H9 (cell line): ENCODE data around the gene AADAC. TPM values are rescaled to one million over a fixed set of nuclear protein-coding genes. Genes with fewer than 3 reads are reported as not detected.

Experiments
- DNase-seq: peaks from one replicate; pipeline ENCODE4 v3.0.0-alpha.2; 2017
- H2AFZ ChIP-seq: one replicate; pipeline ENCODE4 v1.6.1; 2013; ENCODE audit warnings: mild to moderate bottlenecking, low read length, control low read depth, moderate library complexity
- H2AK5ac ChIP-seq: 2 replicates; pipeline ENCODE4 v1.6.1; 2013; ENCODE audit warnings: low read length, control low read depth, mixed read lengths; ENCODE audit not compliant: insufficient read length
- H2BK120ac ChIP-seq: one replicate; pipeline ENCODE4 v1.6.1; 2013; ENCODE audit warnings: low read depth, mild to moderate bottlenecking, low read length, control low read depth, inconsistent platforms; ENCODE audit not compliant: poor library complexity, severe bottlenecking
- H2BK12ac ChIP-seq: 2 replicates; pipeline ENCODE4 v1.6.1; 2013; ENCODE audit warnings: low read length, control low read depth, mixed read lengths, low read depth; ENCODE audit not compliant: insufficient read length
- H2BK15ac ChIP-seq: 2 replicates; pipeline ENCODE4 v1.6.1; 2013; ENCODE audit warnings: low read depth, low read length, control low read depth
- H2BK20ac ChIP-seq: one replicate; pipeline ENCODE4 v1.6.1; 2013; ENCODE audit warnings: low read depth, mild to moderate bottlenecking, low read length, control low read depth, inconsistent platforms; ENCODE audit not compliant: poor library complexity, severe bottlenecking
- H2BK5ac ChIP-seq: 2 replicates; pipeline ENCODE4 v1.6.1; 2013; ENCODE audit warnings: low read length, control low read depth, mixed read lengths; ENCODE audit not compliant: insufficient read length
- H3K14ac ChIP-seq: 2 replicates; pipeline ENCODE4 v1.6.1; 2013; ENCODE audit warnings: low read length, control low read depth; ENCODE audit not compliant: insufficient read depth
- H3K18ac ChIP-seq: 2 replicates; pipeline ENCODE4 v1.6.1; 2013; ENCODE audit warnings: low read depth, mild to moderate bottlenecking, mixed read lengths, low read length, control low read depth; ENCODE audit not compliant: insufficient read length
- H3K23ac ChIP-seq: 2 replicates; pipeline ENCODE4 v1.6.1; 2013; ENCODE audit warnings: low read length, control low read depth, mixed read lengths, low read depth; ENCODE audit not compliant: insufficient read length
- H3K23me2 ChIP-seq: 2 replicates; pipeline ENCODE4 v1.6.1; 2013; ENCODE audit warnings: low read depth, mild to moderate bottlenecking, mixed read lengths, low read length, control low read depth; ENCODE audit not compliant: insufficient read length, poor library complexity, severe bottlenecking
- H3K27ac ChIP-seq: 2 replicates; pipeline ENCODE4 v1.5.1; 2013; ENCODE audit warnings: low read length, control low read depth, mixed read lengths, low read depth; ENCODE audit not compliant: insufficient read length
- H3K27me3 ChIP-seq: 2 replicates; pipeline ENCODE4 v1.6.1; 2013; ENCODE audit warnings: low read length, control low read depth, inconsistent platforms; ENCODE audit not compliant: insufficient read depth
- H3K4ac ChIP-seq: 2 replicates; pipeline ENCODE4 v1.6.1; 2013; ENCODE audit warnings: low read depth, mild to moderate bottlenecking, control low read depth, inconsistent platforms, low read length, moderate library complexity
- H3K4me1 ChIP-seq: 2 replicates; pipeline ENCODE4 v1.6.1; 2013; ENCODE audit warnings: low read length, control low read depth, inconsistent platforms; ENCODE audit not compliant: insufficient read depth
- H3K4me2 ChIP-seq: 2 replicates; pipeline ENCODE4 v1.6.1; 2013; ENCODE audit warnings: low read length, control low read depth, mixed read lengths; ENCODE audit not compliant: insufficient read length, insufficient read depth
- H3K56ac ChIP-seq: 2 replicates; pipeline ENCODE4 v1.6.1; 2013; ENCODE audit warnings: low read depth, mild to moderate bottlenecking, mixed read lengths, low read length, control low read depth; ENCODE audit not compliant: insufficient read length
- H3K79me1 ChIP-seq: 2 replicates; pipeline ENCODE4 v1.6.1; 2013; ENCODE audit warnings: low read depth, mild to moderate bottlenecking, moderate library complexity, low read length, control low read depth, inconsistent platforms; ENCODE audit not compliant: insufficient read depth, poor library complexity, severe bottlenecking
- H3K79me2 ChIP-seq: 2 replicates; pipeline ENCODE4 v1.6.1; 2013; ENCODE audit warnings: low read length, control low read depth, inconsistent platforms; ENCODE audit not compliant: insufficient read depth
- H3K9ac ChIP-seq: 2 replicates; pipeline ENCODE4 v1.6.1; 2013; ENCODE audit warnings: low read length, control low read depth, mixed read lengths; ENCODE audit not compliant: insufficient read length; ENCODE audit errors: extremely low read depth
- H3K9me3 ChIP-seq: one replicate; pipeline ENCODE4 v1.6.1; 2013; ENCODE audit warnings: low read depth, low read length, inconsistent platforms; ENCODE audit not compliant: control insufficient read depth
- H3T11ph ChIP-seq: one replicate; pipeline ENCODE4 v1.6.1; 2013; ENCODE audit warnings: mild to moderate bottlenecking, low read length, control low read depth, inconsistent platforms
- H4K20me1 ChIP-seq: one replicate; pipeline ENCODE4 v1.6.1; 2013; ENCODE audit not compliant: control insufficient read depth, insufficient read length, insufficient read depth
- H4K5ac ChIP-seq: 2 replicates; pipeline ENCODE4 v1.6.1; 2013; ENCODE audit warnings: low read depth, mild to moderate bottlenecking, mixed read lengths, low read length, control low read depth; ENCODE audit not compliant: insufficient read length
- H4K8ac ChIP-seq: replicated peaks from 2 replicates; pipeline ENCODE4 v1.6.1; 2013; ENCODE audit warnings: low read length, control low read depth, mixed read lengths, low read depth; ENCODE audit not compliant: insufficient read length
- H4K91ac ChIP-seq: 2 replicates; pipeline ENCODE4 v1.6.1; 2013; ENCODE audit warnings: low read depth, mild to moderate bottlenecking, moderate library complexity, mixed read lengths, low read length, control low read depth; ENCODE audit not compliant: insufficient read length
- H3K27ac Mint-ChIP-seq, 3 experiments: 2 replicates in 2 of 3; 3 replicates in 1 of 3; pipeline ENCODE4 v1.8.0; 2020 to 2021; ENCODE audit warnings: mixed read lengths in 3 of 3, mild to moderate bottlenecking in 1 of 3, moderate library complexity in 1 of 3
- H3K27me3 Mint-ChIP-seq: 2 replicates; pipeline ENCODE4 v1.8.0; 2021; ENCODE audit warnings: low read depth, mild to moderate bottlenecking, moderate library complexity, mixed read lengths
- H3K36me3 Mint-ChIP-seq, 3 experiments: 2 replicates in 2 of 3; 3 replicates in 1 of 3; pipeline ENCODE4 v1.8.0; 2020 to 2021; ENCODE audit warnings: low read depth in 3 of 3, mixed read lengths in 3 of 3; ENCODE audit not compliant: insufficient read depth in 1 of 3
- H3K4me1 Mint-ChIP-seq, 2 experiments: 2 replicates each; pipeline ENCODE4 v1.8.0; 2020; ENCODE audit warnings: mixed read lengths in 2 of 2
- H3K4me3 Mint-ChIP-seq, 2 experiments: 2 replicates in 1 of 2; 3 replicates in 1 of 2; pipeline ENCODE4 v1.8.0; 2020 to 2021; ENCODE audit warnings: mild to moderate bottlenecking in 2 of 2, mixed read lengths in 2 of 2, moderate library complexity in 1 of 2
- H3K9me3 Mint-ChIP-seq, 2 experiments: 2 replicates in 1 of 2; 3 replicates in 1 of 2; pipeline ENCODE4 v1.8.0; 2020; ENCODE audit warnings: mild to moderate bottlenecking in 2 of 2, mixed read lengths in 2 of 2, moderate library complexity in 1 of 2
- WGBS: extraction: QIAGEN DNeasy Blood & Tissue Kit; methylation state at CpG from one replicate; pipeline ENCODE4 v1.1.7; 2013; ENCODE audit warnings: missing lambda C conversion rate, low lambda C conversion rate, mixed read lengths; ENCODE audit not compliant: insufficient read length; ENCODE audit errors: extremely low coverage; 5-methylcytosine and 5-hydroxymethylcytosine counted together
- total RNA-seq: library from RNA; stranded (reverse); gene quantifications from 2 replicates; pipeline ENCODE4 v1.2.1, GENCODE V29; 2021
- TF ChIP-seq, protein P1 (sequence below): fragments of 200-600 bp; sonication (generic); conservative IDR thresholded peaks from 3 replicates; pipeline ENCODE4 v1.8.0; 2021; ENCODE audit warnings: antibody characterized with exemption, mild to moderate bottlenecking

The AADAC gene
- total RNA-seq, 1 experiment from 2014 or later = not detected

DNA sequence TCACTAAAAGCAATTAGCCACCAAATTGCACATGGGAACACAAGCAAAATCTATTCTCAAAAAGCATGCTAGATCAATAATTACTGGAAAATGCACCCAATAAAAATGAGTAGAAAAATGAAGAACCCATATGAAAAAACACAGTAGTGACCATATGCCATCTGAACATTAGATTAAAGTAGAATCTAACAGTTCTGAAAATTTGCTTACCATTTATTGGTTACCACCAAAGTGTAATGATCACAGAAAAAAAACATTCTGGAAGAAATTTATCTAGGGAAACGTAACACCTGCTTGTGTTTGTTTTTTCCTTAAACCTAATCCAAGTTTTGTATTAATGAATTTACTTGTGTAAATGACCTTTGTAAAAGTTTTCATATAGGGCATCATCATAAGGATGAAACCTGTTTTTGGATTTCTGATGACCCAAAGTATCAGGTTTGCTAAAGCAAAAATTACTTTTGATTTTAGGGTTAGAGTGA is 37.6 kb upstream of the AADAC start:
- Mint-ChIP-seq H3K9me3 (no peaks in the 10 kb centered on the region), H3K4me1 (peaks cover 0 to 2% of the 10 kb centered on the region in 2 experiments; a peak in 1 of 4 replicates), H3K4me3 (no peak overlapping the region), H3K27ac (no peak overlapping the region), H3K27me3 (no peaks in the 10 kb centered on the region), H3K36me3 (no peaks in the 10 kb centered on the region)
- H3K79me2 ChIP-seq = no peaks in the 10 kb centered on the region
- no peak overlapping the region for H2BK5ac ChIP-seq
- H2AK5ac ChIP-seq = no peak overlapping the region
- no peak overlapping the region for H3K23ac ChIP-seq
- H2BK20ac ChIP-seq = no peak overlapping the region
- no peak overlapping the region for H3K18ac ChIP-seq
- H2BK15ac ChIP-seq = no peak overlapping the region
- H3K79me1 ChIP-seq = no peaks in the 10 kb centered on the region
- no peak overlapping the region for H3K9ac ChIP-seq
- no peaks in the 10 kb centered on the region for H3K4me1 ChIP-seq
- no peak overlapping the region for H3K4me2 ChIP-seq
- H4K20me1 ChIP-seq = no peaks in the 10 kb centered on the region
- TF ChIP-seq, protein P1, sequence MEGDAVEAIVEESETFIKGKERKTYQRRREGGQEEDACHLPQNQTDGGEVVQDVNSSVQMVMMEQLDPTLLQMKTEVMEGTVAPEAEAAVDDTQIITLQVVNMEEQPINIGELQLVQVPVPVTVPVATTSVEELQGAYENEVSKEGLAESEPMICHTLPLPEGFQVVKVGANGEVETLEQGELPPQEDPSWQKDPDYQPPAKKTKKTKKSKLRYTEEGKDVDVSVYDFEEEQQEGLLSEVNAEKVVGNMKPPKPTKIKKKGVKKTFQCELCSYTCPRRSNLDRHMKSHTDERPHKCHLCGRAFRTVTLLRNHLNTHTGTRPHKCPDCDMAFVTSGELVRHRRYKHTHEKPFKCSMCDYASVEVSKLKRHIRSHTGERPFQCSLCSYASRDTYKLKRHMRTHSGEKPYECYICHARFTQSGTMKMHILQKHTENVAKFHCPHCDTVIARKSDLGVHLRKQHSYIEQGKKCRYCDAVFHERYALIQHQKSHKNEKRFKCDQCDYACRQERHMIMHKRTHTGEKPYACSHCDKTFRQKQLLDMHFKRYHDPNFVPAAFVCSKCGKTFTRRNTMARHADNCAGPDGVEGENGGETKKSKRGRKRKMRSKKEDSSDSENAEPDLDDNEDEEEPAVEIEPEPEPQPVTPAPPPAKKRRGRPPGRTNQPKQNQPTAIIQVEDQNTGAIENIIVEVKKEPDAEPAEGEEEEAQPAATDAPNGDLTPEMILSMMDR = no peak
- no peak overlapping the region for H2AFZ ChIP-seq
- no peak for DNase-seq
- no peak overlapping the region for H3T11ph ChIP-seq
- H4K91ac ChIP-seq = no peak overlapping the region
- no peak overlapping the region for H4K8ac ChIP-seq
- H4K5ac ChIP-seq = no peak overlapping the region
- H2BK120ac ChIP-seq = no peak overlapping the region
- H3K14ac ChIP-seq = no peak overlapping the region
- H3K9me3 ChIP-seq = no peaks in the 10 kb centered on the region
- no peaks in the 10 kb centered on the region for H3K23me2 ChIP-seq
- no peak overlapping the region for H3K4ac ChIP-seq
- H3K27ac ChIP-seq = no peak overlapping the region
- no CpG with 5 or more reads among the region's 1 CpG for WGBS
- H3K56ac ChIP-seq = no peak overlapping the region
- no peak overlapping the region for H2BK12ac ChIP-seq
- H3K27me3 ChIP-seq = no peaks in the 10 kb centered on the region
